Stimulated activated CD4-positive, alpha-beta T cell treated with anti-CD3 and anti-CD28 coated beads, TNF-alpha, amount 100 ng/mL, for 4 hours (primary cell): ENCODE data around the gene POLR3GL.
A peak's percentile ranks its signal among the peaks of the same experiment; 100 is the strongest.

Source experiments
- DNase-seq, 3 experiments: peaks; one replicate each; pipeline ENCODE4 v3.0.0-alpha.2; 2020; ENCODE audit warnings: low read depth in 3 of 3

POLR3GL gene

GRCh38 chr1:145992502-145992936 is 28.0 kb downstream of the POLR3GL start:
- DNase-seq, result no peak

DNA sequence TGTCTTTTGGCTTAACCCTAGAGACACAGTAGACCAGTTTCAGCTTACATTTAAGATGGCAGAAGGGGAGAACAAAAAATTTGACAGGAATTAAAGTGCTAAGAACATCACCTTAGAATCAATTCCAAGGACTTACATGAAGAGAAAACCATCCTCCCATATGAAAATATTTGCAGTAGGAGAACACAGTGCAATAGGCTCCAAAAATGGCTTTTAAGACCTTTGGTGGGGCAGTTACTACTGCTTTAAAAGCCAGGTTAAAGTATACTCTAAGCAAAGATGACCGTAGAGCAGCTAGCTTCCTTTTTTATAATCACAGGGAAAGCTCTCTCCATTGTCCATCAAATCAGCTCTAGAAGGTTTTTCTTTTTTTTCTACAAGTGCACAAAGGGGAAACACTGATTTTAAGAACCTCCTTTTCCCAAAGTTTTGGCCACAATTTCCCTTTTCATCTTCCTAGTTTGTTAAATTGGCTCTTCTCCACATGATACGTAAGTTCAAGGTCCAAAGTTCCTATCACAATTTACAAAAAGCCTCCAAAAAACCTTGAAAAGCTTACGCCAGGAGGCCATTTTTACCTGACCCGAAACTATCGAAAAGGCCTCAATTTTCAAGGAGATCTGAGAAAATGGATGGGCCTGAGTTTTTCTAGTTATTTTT is 28.6 kb downstream of the POLR3GL start:
- no peak for DNase-seq

GRCh38 chr1:145993618-145994390 is 29.3 kb downstream of the POLR3GL start:
- no peak for DNase-seq

- no peak for DNase-seq
Observed at GRCh38 chr1:145994391-145995120, 30.1 kb downstream of the POLR3GL start.

DNA sequence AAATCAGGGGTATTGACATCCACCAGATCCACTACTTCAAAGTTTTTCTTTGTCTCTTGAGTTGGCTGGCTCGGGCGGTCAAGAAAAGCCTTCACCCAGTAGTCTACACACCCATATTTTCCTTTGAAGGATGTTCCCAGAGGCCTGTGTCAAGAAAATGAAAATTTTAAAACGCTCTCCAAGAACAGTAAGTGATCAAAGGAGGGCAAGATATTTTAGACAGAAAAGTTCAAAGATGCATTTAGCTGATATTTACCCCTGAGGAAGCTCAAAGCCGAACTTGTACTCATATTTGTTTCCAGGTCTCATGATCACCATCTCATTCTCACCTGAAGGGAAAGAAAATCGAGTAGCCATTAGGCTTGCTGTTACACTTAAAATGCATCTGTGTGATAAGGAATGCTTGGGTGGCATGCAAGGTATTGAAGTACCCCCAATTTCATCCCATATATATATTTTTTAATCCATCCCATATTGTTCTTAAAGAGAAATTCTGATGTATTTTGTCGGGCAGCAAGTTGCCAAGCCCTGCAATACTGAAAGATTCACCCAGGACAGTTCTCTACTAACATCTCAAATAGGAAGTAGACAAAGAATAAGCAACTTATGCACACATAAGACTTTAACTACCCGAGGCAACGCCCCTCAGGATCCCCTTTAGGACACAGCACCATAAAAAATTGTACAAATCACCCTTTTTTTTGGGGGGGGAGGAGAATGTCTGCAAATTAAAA is 30.8 kb downstream of the POLR3GL start:
- DNase-seq, result no peak

DNA sequence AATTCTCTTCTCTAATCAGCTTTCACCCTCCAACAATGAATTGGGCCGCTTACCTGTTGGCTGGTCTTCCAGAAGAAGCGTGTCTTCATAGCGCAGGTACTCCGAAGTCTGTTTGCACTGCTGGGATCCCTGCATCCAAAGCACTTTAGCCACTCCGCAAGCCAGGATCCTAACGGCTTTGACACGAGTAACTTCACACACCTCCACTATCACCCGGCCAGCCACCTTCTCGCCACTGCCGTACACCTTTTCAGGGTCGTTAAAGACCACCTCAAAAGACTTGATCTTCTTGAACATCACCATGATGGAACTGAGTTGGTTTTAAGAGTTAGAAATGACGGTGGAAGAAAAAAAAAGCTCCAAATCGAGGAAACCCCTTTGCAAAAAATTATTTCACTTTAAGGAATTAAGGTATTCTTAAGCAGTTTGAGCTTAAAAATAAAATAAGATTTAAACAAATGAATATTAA is 31.5 kb downstream of the POLR3GL start:
- no peak for DNase-seq

- DNase-seq, result peak; percentile 73 to 83 (median 74)
Observed at GRCh38 chr1:145996433-145997015, 32.0 kb downstream of the POLR3GL start, which contains the start of gene TXNIP. TXNIP (minus strand) TSS chr1:145996579; CDS start chr1:145996266, 313 bp downstream.

- DNase-seq, result no peak
Observed at GRCh38 chr1:145997016-145997717, 32.7 kb downstream of the POLR3GL start.

DNA sequence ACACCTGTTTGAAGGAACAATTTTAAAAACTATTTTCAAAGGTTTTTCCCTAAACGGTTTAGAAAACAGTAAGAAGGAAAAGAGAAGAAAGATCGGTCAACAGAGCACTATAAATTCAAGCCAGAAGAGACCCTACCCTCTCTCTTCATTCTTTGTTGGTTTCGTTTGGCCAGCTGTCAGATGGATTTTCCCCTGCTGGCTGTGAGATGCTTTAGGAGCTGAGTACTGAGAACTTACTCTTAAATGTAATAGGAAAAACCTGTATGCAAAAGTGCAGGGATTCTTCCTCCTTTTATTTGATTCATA is 33.2 kb downstream of the POLR3GL start:
- DNase-seq, result no peak

DNA sequence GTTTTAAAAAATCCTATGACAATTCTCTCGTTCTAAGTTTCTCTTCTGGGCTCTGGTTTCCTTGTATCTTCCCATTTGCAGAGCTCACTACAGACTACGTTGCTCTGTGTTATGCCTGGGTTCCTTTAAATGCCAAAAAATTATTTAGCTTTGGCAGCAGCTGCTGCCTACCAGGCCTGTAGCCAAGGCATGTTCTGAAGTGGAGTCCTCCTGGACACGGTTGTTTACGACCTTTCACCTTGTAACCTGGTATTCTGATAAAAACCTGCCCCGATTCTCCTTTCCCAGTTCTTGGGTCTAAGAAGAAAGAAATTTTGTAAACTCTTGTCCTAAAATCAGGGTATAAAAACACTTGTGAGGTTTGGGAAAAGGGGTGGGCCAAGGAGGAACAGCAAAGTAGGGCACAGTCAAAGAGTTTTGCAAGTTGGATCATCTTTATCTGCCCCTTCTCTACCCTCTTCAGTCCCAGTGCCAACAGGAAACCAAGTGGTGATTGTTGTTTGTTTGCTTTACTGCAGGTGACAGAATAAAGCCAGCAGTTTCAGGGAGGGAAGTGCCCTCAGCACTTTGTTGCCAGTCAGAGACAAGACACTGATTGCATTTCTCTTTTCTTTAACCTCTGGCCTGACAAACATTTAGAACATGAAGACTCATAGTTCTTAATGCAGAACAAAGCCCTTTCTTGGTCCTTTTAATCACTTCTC is 35.0 kb downstream of the POLR3GL start:
- DNase-seq, result no peak

DNA sequence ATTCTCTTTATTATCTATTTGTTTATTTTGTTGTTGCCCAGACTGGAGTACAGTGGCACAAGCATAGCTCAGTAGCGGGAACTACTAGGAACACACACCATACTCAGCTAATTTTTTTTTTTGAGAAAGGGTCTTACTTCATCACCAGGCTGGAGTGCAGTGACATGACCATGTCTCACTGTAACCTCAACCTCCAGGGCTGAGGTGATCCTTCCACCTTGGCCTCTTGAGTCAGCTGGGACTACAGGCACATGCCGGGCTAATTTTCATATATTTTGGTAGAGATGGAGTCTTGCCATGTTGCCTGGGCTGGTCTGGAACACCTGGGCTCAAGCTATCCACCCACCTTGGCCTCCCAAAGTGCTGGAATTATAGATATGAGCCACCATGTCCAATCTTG is 37.2 kb downstream of the POLR3GL start:
- no peak for DNase-seq

GRCh38 chr1:146007489-146008133 is 43.1 kb downstream of the POLR3GL start:
- no peak for DNase-seq

- DNase-seq, result no peak
Observed at GRCh38 chr1:146010126-146010738, 45.7 kb downstream of the POLR3GL start.

DNA sequence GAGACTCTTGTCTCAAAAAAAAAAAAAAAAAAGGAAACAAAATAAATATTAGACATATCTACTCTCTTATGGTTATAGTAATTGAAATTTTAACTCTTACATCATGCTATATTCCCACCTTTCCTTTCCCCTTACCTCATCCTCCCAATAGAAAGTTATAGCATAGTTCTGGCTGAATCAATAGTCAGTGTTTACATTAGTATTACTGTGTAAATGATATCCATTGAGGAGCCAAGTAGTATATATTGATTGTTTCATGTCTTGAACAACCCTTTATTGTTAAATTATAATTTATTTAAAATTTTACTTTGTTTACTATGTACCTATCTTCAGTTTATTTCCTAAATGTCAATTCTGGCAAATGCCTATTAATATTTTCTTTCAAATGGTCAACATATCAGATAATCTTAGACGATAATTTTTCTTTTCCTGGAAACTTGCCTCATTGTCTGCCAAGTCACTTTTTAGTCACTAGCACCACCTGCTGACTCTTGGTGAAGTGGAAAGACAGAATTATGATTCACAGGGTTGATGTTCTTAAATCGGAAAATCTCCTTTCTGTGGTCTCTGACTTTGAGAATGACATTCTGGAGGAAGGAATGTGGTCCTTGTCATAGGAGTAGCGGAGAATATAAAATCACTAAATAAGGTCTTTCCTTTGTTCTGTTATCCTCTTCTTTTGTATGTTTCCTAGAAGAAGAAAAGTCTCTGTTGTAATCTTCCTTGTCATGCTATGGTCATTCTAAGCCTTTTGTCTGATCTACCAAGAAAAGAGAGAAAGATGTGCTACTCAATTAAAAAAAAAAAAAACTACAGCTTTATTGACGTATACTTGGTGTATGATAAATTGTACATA is 48.4 kb downstream of the POLR3GL start:
- DNase-seq, result no peak

GRCh38 chr1:146013559-146013922 is 49.1 kb downstream of the POLR3GL start:
- no peak for DNase-seq

GRCh38 chr1:146016891-146017290 is 52.4 kb downstream of the POLR3GL start:
- DNase-seq, result no peak

- DNase-seq, result no peak
Observed at GRCh38 chr1:146019231-146020057, 55.0 kb downstream of the POLR3GL start.
